NCI-H146 treated with DMSO at 0.1 percent for 48 hours (cell line): Measurements from ENCODE around the gene PRPF6.

Source experiments
- DNase-seq: peaks from one replicate; lab custom pipeline; 2025; ENCODE audit not compliant: unreplicated experiment; lab: John Stamatoyannopoulos, UW

Gene PRPF6

GRCh38 chr20:64032706-64033624, 52.0 kb downstream of the PRPF6 start:
- DNase-seq: no peak

- no peak for DNase-seq
Measured at GRCh38 chr20:64033981-64034493, 53.1 kb downstream of the PRPF6 start.

GRCh38 chr20:64035066-64035932, 54.4 kb downstream of the PRPF6 start:
- DNase-seq: no peak

- DNase-seq: no peak
Measured at GRCh38 chr20:64035933-64036345, 55.0 kb downstream of the PRPF6 start, which contains the start of gene C20orf204. C20orf204 (plus strand) TSS chr20:64036182; CDS start chr20:64036324, 142 bp downstream.

GRCh38 chr20:64036346-64037198, 55.6 kb downstream of the PRPF6 start:
- no peak for DNase-seq

GRCh38 chr20:64037199-64037497, 56.2 kb downstream of the PRPF6 start:
- no peak for DNase-seq

- DNase-seq: no peak
Measured at GRCh38 chr20:64037498-64038213, 56.7 kb downstream of the PRPF6 start.

- DNase-seq: peak; percentile 37
Measured at GRCh38 chr20:64038224-64038564, 57.3 kb downstream of the PRPF6 start.

- peak; percentile 53 for DNase-seq
Measured at GRCh38 chr20:64038565-64039292, 57.8 kb downstream of the PRPF6 start.

- no peak for DNase-seq
Measured at GRCh38 chr20:64039293-64040160, 58.6 kb downstream of the PRPF6 start.

- DNase-seq: no peak
Measured at GRCh38 chr20:64040231-64041039, 59.5 kb downstream of the PRPF6 start.

GRCh38 chr20:64041040-64041780, 60.3 kb downstream of the PRPF6 start:
- no peak for DNase-seq

GRCh38 chr20:64041781-64042053, 60.8 kb downstream of the PRPF6 start:
- no peak for DNase-seq

- no peak for DNase-seq
Measured at GRCh38 chr20:64042054-64042781, 61.3 kb downstream of the PRPF6 start.

- DNase-seq: no peak
Measured at GRCh38 chr20:64043768-64044167, 62.8 kb downstream of the PRPF6 start.

- no peak for DNase-seq
Measured at GRCh38 chr20:64044484-64045247, 63.7 kb downstream of the PRPF6 start.
